NCI-H82 (cell line): Measurements from ENCODE around the gene ANKRD13B.
A peak's percentile ranks its signal among the peaks of the same experiment; 100 is the strongest.

Source experiments
- DNase-seq: peaks from one replicate; lab custom pipeline; 2025; lab: John Stamatoyannopoulos, UW

The ANKRD13B gene

GRCh38 chr17:29568331-29569244, 24.3 kb upstream of the ANKRD13B start, which contains the start of gene TP53I13:
Gene TP53I13, plus strand, starts transcription at chr17:29568701. Its CDS starts 58 bp downstream, at chr17:29568759.
- DNase-seq, result peak; percentile 96

DNA sequence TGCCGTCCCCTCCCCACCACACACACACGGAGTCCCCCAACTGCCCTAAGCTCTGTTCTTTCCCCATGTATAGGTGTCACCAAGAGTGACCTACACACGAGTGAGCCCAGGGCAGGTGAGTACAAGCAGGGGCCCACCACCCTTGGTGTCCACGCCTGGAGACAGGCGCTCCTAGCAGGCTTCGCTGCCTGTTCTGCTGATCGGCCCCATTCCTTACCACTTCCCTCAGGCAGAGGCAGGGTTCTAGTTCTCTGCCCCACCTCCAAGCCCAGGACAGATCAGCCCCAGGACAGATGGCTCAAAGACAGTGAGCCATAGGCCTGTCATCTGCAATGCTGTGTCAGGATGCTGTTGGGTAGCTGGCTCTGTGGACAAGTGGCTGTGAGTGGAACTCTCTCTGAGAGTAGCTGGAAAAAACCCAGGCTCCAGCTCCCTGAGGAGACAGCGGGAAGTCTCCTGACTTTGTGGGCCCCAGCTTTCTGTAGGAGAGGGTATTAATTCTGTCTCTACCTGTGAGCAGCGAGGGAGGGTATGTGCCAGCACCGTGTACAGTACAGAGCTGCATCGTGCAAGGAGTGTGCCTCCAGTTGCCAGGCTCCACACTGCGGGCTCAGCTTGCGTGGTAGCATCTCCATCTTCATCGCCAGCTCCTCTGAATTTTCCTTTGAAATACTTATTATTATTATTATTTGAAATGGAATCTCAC, 23.5 kb upstream of the ANKRD13B start:
- peak; percentile 87 for DNase-seq

DNA sequence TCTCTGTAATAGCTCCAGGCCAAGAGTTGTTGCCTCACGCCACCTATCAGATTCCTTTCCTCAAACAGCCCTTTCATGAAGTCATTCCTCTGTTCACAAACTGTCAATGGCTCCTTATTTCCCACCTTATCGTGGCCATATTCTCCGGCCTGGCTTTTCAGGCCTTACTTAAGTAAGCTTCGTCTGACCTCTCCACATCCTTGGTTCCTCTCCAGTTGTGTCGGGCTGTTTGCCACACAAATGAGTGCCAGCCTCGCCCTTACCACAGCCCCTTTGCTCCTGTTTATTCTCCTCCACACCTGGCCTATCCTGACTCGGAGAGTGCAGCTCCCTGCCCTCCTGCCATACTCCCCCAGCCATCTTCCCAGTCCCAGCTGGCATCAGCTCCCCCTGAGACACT, 22.4 kb upstream of the ANKRD13B start:
- no peak for DNase-seq

- no peak for DNase-seq
Observed at GRCh38 chr17:29571486-29571882, 21.4 kb upstream of the ANKRD13B start.

DNA sequence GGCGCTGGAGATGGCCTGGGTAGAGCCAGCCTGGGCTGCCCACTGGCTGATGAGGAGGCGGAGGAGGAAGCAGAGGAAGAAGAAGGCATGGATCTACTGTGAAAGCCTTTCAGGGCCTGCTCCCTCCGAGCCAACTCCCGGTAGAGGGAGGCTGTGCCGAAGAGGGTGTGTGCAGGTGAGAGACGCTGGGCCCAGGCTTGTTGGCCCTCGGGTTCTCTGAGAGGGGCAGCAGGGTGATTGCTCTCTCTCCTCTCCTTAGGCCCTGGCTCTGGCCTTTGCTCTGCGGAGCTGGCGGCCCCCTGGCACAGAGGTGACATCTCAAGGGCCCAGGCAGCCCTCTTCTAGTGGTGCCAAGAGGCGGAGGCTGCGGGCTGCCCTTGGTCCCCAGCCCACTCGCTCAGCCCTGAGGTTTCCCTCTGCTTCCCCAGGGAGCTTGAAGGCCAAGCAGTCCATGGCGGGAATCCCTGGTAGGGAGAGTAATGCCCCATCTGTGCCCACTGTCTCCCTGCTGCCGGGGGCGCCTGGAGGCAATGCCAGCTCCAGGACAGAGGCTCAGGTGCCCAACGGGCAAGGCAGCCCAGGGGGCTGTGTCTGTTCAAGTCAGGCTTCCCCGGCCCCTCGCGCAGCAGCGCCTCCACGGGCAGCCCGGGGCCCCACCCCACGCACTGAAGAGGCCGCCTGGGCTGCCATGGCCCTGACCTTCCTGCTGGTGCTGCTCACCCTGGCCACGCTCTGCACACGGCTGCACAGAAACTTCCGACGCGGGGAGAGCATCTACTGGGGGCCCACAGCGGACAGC, 20.9 kb upstream of the ANKRD13B start:
- no peak for DNase-seq

DNA sequence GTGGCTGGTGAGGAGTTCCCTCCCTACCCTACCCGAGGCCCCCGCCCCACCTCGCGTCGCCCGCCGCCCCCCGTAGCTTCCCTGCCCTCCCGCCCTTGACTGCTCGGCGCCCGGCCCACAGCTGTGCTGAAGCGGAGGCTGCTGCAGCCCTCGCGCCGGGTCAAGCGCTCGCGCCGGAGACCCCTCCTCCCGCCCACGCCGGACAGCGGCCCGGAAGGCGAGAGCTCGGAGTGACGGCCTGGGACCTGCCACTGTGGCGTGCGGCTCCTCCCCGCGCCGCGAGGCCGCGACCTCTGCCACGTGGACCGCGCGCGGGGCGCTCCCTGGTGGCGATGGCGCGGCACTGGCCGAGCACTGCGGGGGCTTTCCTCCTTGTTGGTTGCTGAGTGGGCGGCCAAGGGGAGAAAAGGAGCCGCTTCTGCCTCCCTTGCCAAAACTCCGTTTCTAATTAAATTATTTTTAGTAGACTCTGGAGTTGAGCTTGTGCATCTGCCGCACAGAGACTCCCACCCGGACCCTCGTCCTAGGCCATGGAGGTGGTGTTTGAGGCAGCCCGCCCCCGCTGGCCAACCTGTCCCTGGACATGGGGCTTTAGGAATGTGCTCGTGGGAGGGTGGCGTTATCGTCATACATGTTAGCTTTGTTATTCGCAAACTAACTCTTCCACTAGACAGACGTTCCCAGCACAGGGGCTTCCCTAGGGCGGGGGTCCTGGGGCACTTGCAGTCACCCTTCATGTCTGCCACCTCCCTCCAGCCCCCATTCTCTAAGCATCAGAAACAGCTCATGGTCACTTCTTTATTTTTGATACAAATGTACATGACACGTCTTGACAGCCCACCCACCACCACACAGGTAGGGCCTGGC, 20.0 kb upstream of the ANKRD13B start:
- peak; percentile 61 for DNase-seq

GRCh38 chr17:29573558-29573869, 19.4 kb upstream of the ANKRD13B start:
- no peak for DNase-seq

DNA sequence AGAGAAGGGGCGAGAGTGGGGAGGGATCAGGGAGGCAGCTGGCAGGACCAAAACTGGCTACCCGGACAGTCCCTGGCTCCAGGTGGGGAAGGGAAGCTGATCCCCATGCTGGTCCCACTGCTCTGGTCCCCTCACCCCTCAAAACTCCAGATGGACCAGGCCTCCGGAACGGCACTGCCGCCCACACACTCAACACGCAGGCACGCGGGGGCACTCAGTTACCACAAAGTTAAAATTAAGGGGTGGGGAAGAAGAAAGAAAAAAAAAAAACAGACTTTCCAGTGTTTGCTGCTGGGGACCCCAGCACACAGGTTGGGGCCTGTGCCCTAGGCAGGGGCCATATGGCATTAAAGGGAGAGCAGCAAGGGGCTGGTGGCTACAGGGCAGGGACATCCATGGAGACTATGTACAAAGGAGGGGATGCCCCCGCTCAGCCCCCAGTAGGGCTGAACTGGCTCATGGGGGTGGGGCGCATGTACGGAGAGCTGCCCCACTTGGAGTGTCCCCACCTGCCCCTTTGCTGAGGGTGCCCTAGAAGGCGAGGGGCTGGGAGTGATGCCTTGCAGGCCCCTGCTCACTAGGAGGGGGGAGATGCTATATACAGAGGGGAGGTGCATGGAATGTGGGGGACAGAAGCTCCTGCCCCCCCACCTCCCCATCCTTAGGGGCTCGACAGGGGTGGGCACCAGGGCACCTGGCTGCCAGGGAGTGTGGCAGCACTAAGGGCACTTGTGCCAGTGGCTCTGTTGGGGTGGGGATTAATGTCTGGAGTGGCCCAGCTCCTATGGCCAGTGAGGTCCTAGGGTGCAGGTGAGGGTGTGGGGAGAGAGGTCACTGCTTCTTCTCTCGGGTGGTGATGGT, 18.8 kb upstream of the ANKRD13B start:
- no peak for DNase-seq

DNA sequence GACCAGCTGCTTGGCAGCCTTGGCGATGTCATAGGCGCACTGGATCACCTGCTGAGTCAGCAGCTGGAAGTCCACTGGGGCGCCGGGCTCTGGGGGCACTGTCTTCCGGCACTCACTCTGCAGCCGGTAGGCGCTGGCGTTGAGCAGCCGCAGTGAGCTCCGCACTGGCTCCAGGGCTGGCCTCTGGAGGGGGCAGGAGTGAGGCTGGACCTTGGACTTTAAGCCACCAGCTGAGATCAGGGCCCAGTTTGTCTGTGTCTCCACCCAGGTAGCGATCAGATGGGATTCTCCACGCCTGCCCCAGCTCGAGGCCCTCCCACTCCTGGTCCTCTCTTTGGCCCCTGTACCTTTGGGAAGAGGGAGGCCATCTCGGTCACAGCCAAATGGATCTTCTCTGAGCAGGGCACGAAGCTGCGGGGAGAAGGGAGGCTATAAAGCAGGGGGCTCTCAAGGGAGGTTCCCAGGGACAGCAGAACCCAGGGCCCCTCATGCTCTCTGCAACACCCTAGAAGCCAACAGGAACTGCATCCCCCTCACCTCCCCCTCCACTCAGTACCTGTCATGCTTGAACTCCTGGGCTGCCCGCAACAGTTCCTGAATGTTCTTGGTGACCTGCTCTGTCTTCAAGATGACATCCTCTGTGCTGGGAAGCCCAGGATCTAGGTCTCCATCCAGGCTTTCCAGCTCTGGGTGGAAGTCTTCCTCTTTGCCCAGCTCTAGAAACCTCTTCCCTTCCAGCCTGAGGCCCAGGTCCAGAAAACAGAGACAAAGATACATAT, 18.0 kb upstream of the ANKRD13B start:
- no peak for DNase-seq

- no peak for DNase-seq
Observed at GRCh38 chr17:29575511-29576213, 17.3 kb upstream of the ANKRD13B start.

GRCh38 chr17:29576214-29577000, 16.5 kb upstream of the ANKRD13B start:
- no peak for DNase-seq

GRCh38 chr17:29577001-29577370, 15.9 kb upstream of the ANKRD13B start:
- no peak for DNase-seq

- no peak for DNase-seq
Observed at GRCh38 chr17:29577385-29578211, 15.3 kb upstream of the ANKRD13B start.

GRCh38 chr17:29578626-29579485, 14.1 kb upstream of the ANKRD13B start:
- no peak for DNase-seq

GRCh38 chr17:29579866-29580771, 12.8 kb upstream of the ANKRD13B start:
- peak; percentile 93 for DNase-seq
